Cardiac muscle cell (in vitro differentiated cells and primary cell): ENCODE data around the gene DCT. TPM values are rescaled to one million over a fixed set of nuclear protein-coding genes. Genes with fewer than 3 reads are reported as not detected.

Source experiments
- DNase-seq, 2 donors: peaks; one replicate each; pipeline versions ENCODE4 v3.0.0 to v3.0.0-alpha.2; 2010 to 2017; ENCODE audit warnings: low read depth in 1 of 2, low spot score in 1 of 2
- H3K27ac ChIP-seq: fragments of 200-600 bp; sonication (generic); 2 replicates; pipeline ENCODE4 v1.5.1; 2016
- H3K27me3 ChIP-seq: fragments of 200-600 bp; sonication (generic); 2 replicates; pipeline ENCODE4 v1.6.0; 2016; ENCODE audit warnings: control low read depth
- H3K36me3 ChIP-seq: fragments of 200-600 bp; sonication (generic); 2 replicates; pipeline ENCODE4 v1.5.1; 2016; ENCODE audit warnings: control low read depth
- H3K4me1 ChIP-seq: fragments of 200-600 bp; sonication (generic); 2 replicates; pipeline ENCODE4 v1.8.1; 2017; ENCODE audit warnings: low read depth, mild to moderate bottlenecking, mixed run types
- H3K4me3 ChIP-seq: fragments of 200-600 bp; sonication (generic); 2 replicates; pipeline ENCODE4 v1.5.1; 2016; ENCODE audit warnings: mild to moderate bottlenecking
- H3K9me3 ChIP-seq: fragments of 200-600 bp; sonication (generic); 2 replicates; pipeline ENCODE4 v1.5.1; 2017; ENCODE audit warnings: low read depth, mild to moderate bottlenecking, control low read depth
- polyA plus RNA-seq: library from polyadenylated mRNA; unstranded; fragments of >200 nt; fragmentation: Nextera tagmentation; extraction: Ambion mirVana; gene quantifications from 2 replicates; pipeline ENCODE4 v1.2.1, GENCODE V29; 2016
- total RNA-seq: library from RNA; depleted of rRNA; stranded (reverse); fragments of >200 nt; gene quantifications from 2 replicates; pipeline ENCODE4 v1.2.3, GENCODE V29; 2016
- TF ChIP-seq, protein P1 (sequence below): IDR thresholded peaks from 2 replicates; pipeline ENCODE4 v1.5.1; 2012; ENCODE audit warnings: low read depth, mild to moderate bottlenecking, low read length

DCT gene
- total and polyA plus RNA-seq, 2 experiments from 2014 or later, result 0.18 TPM; not detected in 1

DNA sequence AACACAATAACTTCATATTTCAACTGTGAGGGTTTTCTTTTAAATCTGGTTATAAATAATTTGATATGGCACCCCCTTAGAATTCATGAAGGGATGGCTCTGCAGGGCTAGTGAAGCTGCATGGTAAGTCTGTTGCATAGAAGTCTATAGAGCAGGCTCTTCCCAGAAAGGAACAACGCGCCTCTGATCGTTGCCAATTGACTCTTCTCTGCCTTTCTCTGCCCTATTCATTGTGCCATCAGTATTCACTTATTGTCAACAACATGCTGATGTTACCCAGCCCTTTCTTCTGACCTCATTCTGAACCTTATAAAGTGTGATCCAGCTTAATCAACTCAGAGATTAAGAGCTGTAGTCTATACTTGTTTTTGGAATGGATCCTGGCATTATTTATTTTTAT is 16.3 kb upstream of the DCT start:
- TF ChIP-seq, protein P1, sequence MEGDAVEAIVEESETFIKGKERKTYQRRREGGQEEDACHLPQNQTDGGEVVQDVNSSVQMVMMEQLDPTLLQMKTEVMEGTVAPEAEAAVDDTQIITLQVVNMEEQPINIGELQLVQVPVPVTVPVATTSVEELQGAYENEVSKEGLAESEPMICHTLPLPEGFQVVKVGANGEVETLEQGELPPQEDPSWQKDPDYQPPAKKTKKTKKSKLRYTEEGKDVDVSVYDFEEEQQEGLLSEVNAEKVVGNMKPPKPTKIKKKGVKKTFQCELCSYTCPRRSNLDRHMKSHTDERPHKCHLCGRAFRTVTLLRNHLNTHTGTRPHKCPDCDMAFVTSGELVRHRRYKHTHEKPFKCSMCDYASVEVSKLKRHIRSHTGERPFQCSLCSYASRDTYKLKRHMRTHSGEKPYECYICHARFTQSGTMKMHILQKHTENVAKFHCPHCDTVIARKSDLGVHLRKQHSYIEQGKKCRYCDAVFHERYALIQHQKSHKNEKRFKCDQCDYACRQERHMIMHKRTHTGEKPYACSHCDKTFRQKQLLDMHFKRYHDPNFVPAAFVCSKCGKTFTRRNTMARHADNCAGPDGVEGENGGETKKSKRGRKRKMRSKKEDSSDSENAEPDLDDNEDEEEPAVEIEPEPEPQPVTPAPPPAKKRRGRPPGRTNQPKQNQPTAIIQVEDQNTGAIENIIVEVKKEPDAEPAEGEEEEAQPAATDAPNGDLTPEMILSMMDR, result no peak
- no peaks in the 10 kb centered on the region for H3K4me1 ChIP-seq
- H3K36me3 ChIP-seq, result no peaks in the 10 kb centered on the region
- no peaks in the 10 kb centered on the region for H3K27me3 ChIP-seq
- no peaks in the 10 kb centered on the region for H3K9me3 ChIP-seq
- DNase-seq, result no peak
- H3K27ac ChIP-seq, result no peak overlapping the region
- H3K4me3 ChIP-seq, result no peak overlapping the region

DNA sequence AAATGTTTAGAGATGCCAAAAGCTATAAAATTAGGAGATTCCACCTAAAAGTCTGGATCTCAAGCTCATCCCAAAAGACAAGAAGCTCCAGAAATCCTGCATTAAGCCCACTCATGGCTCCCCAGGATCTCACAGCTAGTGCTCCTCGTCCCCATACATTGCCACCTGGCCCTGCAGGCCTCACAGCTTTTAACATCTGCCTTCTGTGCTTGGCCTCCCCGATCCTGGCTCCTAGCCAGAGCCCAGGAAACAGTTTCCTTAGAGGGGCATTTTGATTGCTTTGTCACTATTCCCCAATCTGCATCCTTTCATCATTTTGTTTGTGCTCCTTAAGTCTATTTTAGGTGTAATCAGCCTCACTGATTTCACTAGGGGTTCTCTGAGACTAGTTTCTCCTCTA is 14.5 kb upstream of the DCT start:
- H3K27ac ChIP-seq, result no peak overlapping the region
- no peak for DNase-seq
- no peaks in the 10 kb centered on the region for H3K4me1 ChIP-seq
- H3K27me3 ChIP-seq, result no peaks in the 10 kb centered on the region
- TF ChIP-seq, protein P1, result no peak
- H3K9me3 ChIP-seq, result no peaks in the 10 kb centered on the region
- H3K4me3 ChIP-seq, result no peak overlapping the region
- H3K36me3 ChIP-seq, result no peaks in the 10 kb centered on the region

DNA sequence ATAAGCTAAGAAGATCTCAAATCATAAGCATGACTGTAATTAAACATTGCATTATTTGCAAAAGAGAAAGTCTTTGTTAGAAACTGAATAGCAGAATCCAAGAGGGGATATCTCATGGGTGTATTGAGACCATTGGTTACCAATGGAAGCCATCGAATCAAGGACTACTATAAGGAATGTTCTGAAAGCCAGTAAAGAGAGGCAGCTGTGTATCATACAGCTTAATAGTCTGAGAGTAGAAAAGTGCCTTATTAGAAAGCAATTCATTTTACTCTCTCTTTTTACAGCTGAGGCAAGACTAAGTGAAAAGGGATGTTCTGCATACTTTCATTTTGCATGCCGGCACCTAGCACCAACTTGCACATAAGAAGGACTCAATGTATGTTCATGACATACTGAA is 7.6 kb upstream of the DCT start:
- Histone ChIP-seq H3K27ac (no peak overlapping the region), H3K9me3 (no peaks in the 10 kb centered on the region), H3K4me1 (no peaks in the 10 kb centered on the region), H3K27me3 (no peaks in the 10 kb centered on the region), H3K36me3 (no peaks in the 10 kb centered on the region), H3K4me3 (no peak overlapping the region)
- no peak for DNase-seq
- TF ChIP-seq, protein P1, result no peak

DNA sequence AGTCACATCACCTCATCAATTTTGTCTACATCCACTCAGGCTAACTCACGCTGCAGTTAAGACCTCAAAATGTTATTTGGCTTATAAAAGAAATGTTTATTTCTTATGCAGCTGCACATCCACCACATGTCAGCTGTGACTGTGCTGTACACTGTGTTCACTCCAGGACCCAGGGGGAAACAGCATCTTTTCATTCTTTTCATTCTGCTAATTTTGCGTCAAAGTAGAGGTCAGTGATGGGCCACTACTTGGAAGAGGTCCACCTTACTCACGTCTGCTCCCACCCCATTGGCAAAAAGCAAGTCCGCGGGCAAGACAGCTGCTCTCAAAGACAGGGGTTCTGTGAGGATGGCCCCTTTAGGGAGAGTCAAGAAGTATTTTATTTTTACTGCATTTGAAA is 4.5 kb upstream of the DCT start:
- no peaks in the 10 kb centered on the region for H3K4me1 ChIP-seq
- H3K4me3 ChIP-seq, result no peak overlapping the region
- no peaks in the 10 kb centered on the region for H3K9me3 ChIP-seq
- DNase-seq, result no peak
- no peaks in the 10 kb centered on the region for H3K27me3 ChIP-seq
- no peak overlapping the region for H3K27ac ChIP-seq
- H3K36me3 ChIP-seq, result no peaks in the 10 kb centered on the region
- TF ChIP-seq, protein P1, result no peak

DNA sequence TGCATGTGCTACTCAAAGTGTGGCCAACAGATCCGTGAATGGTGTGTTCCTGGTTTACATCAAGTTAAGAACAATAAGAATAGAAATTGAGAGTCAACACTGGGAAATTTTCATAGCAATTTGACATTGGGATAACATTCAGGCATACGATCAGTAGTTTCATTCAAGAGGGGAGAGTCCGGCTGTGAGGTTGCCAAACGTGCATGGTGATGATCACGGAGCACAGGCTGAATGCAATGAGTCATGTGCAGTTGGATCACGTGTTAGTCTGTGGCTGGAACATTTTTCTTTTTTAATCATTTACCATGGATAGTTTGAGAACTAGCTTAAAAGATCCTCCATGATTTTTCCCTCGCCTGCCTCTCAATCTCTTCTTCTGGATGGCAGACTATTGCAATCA is 2.5 kb upstream of the DCT start:
- H3K4me3 ChIP-seq, result no peak overlapping the region
- no peaks in the 10 kb centered on the region for H3K4me1 ChIP-seq
- no peak overlapping the region for H3K27ac ChIP-seq
- TF ChIP-seq, protein P1, result no peak
- H3K36me3 ChIP-seq, result no peaks in the 10 kb centered on the region
- DNase-seq, result peak in 1 of 2 donors; percentile 87
- H3K9me3 ChIP-seq, result no peaks in the 10 kb centered on the region
- H3K27me3 ChIP-seq, result no peaks in the 10 kb centered on the region

DNA sequence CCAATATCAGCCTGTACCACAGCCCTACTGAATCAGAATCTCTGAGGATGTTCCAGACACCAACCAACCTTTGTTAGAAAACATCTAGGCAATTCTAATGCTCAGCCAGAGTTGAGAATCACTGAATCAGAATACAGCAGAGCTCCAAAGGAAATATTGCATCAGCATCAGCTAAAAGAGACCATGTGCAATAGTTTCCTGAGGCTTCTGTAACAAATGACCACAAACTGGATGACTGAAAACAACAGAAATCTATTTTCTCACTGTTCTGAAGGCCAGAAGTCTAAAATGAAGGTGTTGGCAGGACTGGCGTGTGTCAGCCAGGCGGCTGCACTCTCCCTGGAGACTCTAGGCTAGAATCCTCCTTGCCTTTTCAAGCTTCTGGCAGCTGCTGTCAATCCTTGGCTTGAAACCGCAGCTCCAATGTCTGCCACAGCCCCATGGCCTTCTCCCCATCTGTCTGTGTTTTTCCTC is 1.2 kb upstream of the DCT start:
- Histone ChIP-seq H3K9me3 (no peaks in the 10 kb centered on the region), H3K27me3 (no peaks in the 10 kb centered on the region), H3K4me1 (no peaks in the 10 kb centered on the region), H3K27ac (no peak overlapping the region), H3K36me3 (no peaks in the 10 kb centered on the region), H3K4me3 (no peak overlapping the region)
- peak in 1 of 2 donors; percentile 86 for DNase-seq
- TF ChIP-seq, protein P1, result no peak
